22Rv1 (cell line): ENCODE data around the gene LENEP.

ENCODE experiments used
- ZFX ChIP-seq: fragments of 450-650 bp; IDR thresholded peaks from 2 replicates; pipeline ENCODE4 v1.6.1; 2017; ENCODE audit warnings: antibody characterized with exemption, borderline replicate concordance
- TF ChIP-seq, protein P1 (sequence below): fragments of 450-650 bp; IDR thresholded peaks from 2 replicates; pipeline ENCODE4 v1.5.1; 2017; ENCODE audit warnings: mild to moderate bottlenecking

DNA sequence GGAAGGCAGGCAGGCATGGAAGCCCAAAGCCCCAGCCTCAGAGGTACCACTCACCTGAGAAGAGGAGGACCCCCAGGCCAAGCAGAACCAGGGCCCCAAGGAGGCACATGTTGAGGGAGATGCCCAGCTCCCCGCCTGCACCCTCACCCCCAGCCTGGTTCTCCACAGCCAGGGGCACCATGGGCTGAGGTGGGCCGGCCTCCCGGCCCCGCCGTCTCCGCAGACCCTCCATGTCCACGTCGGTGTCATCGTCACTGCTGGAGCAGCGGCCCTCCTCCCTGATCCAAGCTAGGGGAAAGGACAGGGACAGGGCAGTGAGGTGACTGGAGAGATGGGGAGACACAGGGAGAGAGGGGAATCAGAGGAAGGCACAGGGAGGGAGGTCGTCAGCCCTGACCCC, 45.3 kb upstream of the LENEP start:
- TF ChIP-seq, protein P1, sequence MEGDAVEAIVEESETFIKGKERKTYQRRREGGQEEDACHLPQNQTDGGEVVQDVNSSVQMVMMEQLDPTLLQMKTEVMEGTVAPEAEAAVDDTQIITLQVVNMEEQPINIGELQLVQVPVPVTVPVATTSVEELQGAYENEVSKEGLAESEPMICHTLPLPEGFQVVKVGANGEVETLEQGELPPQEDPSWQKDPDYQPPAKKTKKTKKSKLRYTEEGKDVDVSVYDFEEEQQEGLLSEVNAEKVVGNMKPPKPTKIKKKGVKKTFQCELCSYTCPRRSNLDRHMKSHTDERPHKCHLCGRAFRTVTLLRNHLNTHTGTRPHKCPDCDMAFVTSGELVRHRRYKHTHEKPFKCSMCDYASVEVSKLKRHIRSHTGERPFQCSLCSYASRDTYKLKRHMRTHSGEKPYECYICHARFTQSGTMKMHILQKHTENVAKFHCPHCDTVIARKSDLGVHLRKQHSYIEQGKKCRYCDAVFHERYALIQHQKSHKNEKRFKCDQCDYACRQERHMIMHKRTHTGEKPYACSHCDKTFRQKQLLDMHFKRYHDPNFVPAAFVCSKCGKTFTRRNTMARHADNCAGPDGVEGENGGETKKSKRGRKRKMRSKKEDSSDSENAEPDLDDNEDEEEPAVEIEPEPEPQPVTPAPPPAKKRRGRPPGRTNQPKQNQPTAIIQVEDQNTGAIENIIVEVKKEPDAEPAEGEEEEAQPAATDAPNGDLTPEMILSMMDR, result no peak
- TF ChIP-seq ZFX, result no peak
